GM23248 (cell line): ENCODE data around the gene SCNN1B. TPM values are rescaled to one million over a fixed set of nuclear protein-coding genes. Genes with fewer than 3 reads are reported as not detected.
"Not testable (repeated sequence)": the region's sequence is repeated elsewhere in the genome, so short reads cannot be mapped to it uniquely, and the experiment has no call there.

Experiments
- DNase-seq: peaks from one replicate; pipeline ENCODE4 v3.0.0-alpha.2; 2015
- H2AFZ ChIP-seq: fragments of 200-600 bp; sonication (generic); 2 replicates; pipeline ENCODE4 v1.6.1; 2016; ENCODE audit warnings: antibody characterized with exemption
- H3F3A ChIP-seq: fragments of 200-600 bp; sonication (generic); 2 replicates; pipeline ENCODE4 v1.6.1; 2016; ENCODE audit warnings: mild to moderate bottlenecking, antibody characterized with exemption, mixed run types; ENCODE audit not compliant: insufficient read depth
- H3K27ac ChIP-seq: fragments of 200-600 bp; sonication (generic); 2 replicates; pipeline ENCODE4 v1.5.1; 2016; ENCODE audit warnings: mild to moderate bottlenecking
- H3K27me3 ChIP-seq: fragments of 200-600 bp; sonication (generic); replicated peaks from 2 replicates; pipeline ENCODE4 v1.6.1; 2016; ENCODE audit warnings: mild to moderate bottlenecking; ENCODE audit not compliant: insufficient read depth
- H3K36me3 ChIP-seq: fragments of 200-600 bp; sonication (generic); 2 replicates; pipeline ENCODE4 v1.6.1; 2016; ENCODE audit warnings: low read depth, mild to moderate bottlenecking
- H3K4me1 ChIP-seq: fragments of 200-600 bp; sonication (generic); 2 replicates; pipeline ENCODE4 v1.6.1; 2016; ENCODE audit warnings: mild to moderate bottlenecking; ENCODE audit not compliant: insufficient read depth
- H3K4me2 ChIP-seq: fragments of 200-600 bp; sonication (generic); one replicate; pipeline ENCODE4 v1.6.1; 2016; ENCODE audit warnings: mild to moderate bottlenecking; ENCODE audit not compliant: unreplicated experiment
- H3K4me3 ChIP-seq: fragments of 200-600 bp; sonication (generic); 2 replicates; pipeline ENCODE4 v1.5.1; 2016; ENCODE audit warnings: mild to moderate bottlenecking
- H3K79me2 ChIP-seq: fragments of 200-600 bp; sonication (generic); 2 replicates; pipeline ENCODE4 v1.6.1; 2016; ENCODE audit warnings: mild to moderate bottlenecking; ENCODE audit not compliant: insufficient read depth
- H3K9ac ChIP-seq: fragments of 200-600 bp; sonication (generic); 2 replicates; pipeline ENCODE4 v1.6.1; 2016; ENCODE audit warnings: mild to moderate bottlenecking
- H3K9me2 ChIP-seq: fragments of 200-600 bp; sonication (generic); 2 replicates; pipeline ENCODE4 v1.6.1; 2016; ENCODE audit warnings: mixed run types, mild to moderate bottlenecking, moderate library complexity; ENCODE audit not compliant: insufficient read depth
- H3K9me3 ChIP-seq: fragments of 200-600 bp; sonication (generic); one replicate; pipeline ENCODE4 v1.6.1; 2017; ENCODE audit warnings: low read depth
- H4K20me1 ChIP-seq: fragments of 200-600 bp; sonication (generic); 2 replicates; pipeline ENCODE4 v1.6.0; 2016; ENCODE audit not compliant: insufficient read depth
- EZH2 ChIP-seq: fragments of 200-600 bp; sonication (generic); IDR thresholded peaks from 2 replicates; pipeline ENCODE4 v1.6.1; 2018; ENCODE audit warnings: antibody characterized with exemption, mild to moderate bottlenecking; ENCODE audit not compliant: insufficient read depth, poor library complexity, severe bottlenecking
- EZH2phosphoT487 ChIP-seq: fragments of 200-600 bp; sonication (generic); IDR thresholded peaks from 2 replicates; pipeline ENCODE4 v1.6.1; 2018; ENCODE audit warnings: antibody characterized with exemption, moderate library complexity, mild to moderate bottlenecking, low read depth; ENCODE audit not compliant: insufficient read depth
- WGBS, 2 experiments: methylation state at CpG; one replicate each; pipeline ENCODE4 v1.1.6; 2015 to 2017; ENCODE audit warnings: low lambda C conversion rate in 2 of 2, low coverage in 1 of 2; ENCODE audit errors: missing lambda C conversion rate in 2 of 2; 5-methylcytosine and 5-hydroxymethylcytosine counted together
- in situ Hi-C: fragments of 300-500 bp; cut with MboI; formaldehyde crosslinking; loops from 2 replicates; pipeline ENCODE4 v1.15.0; 2020
- polyA plus RNA-seq: library from polyadenylated mRNA; unstranded; fragments of >200 nt; fragmentation: Nextera tagmentation; extraction: Ambion mirVana; gene quantifications from 2 replicates; pipeline ENCODE4 v1.2.1, GENCODE V29; 2016
- total RNA-seq: library from RNA; depleted of rRNA; stranded (reverse); fragments of >200 nt; shearing (Covaris generic); gene quantifications from 2 replicates; pipeline ENCODE4 v1.2.3, GENCODE V29; 2014

The SCNN1B gene
- total and polyA plus RNA-seq, 2 experiments from 2014 or later, result not detected

GRCh38 chr16:23394141-23394831, 92.2 kb downstream of the SCNN1B start:
- 83 to 85% methylated on average over 4 of the region's 4 CpGs for WGBS, 2 experiments
- TF ChIP-seq EZH2, result no peak
- TF ChIP-seq EZH2phosphoT487, result no peak
- Histone ChIP-seq H3K27me3 (no peaks in the 10 kb centered on the region), H3F3A (no peaks in the 10 kb centered on the region), H3K27ac (no peak overlapping the region), H3K9me3 (no peaks in the 10 kb centered on the region), H3K9ac (no peak overlapping the region), H3K4me2 (no peak overlapping the region), H2AFZ (no peak overlapping the region), H4K20me1 (no peaks in the 10 kb centered on the region), H3K4me3 (no peak overlapping the region), H3K36me3 (peaks cover 15% of the 10 kb centered on the region; the same call in 1 of the 2 replicates), H3K9me2 (no peaks in the 10 kb centered on the region), H3K4me1 (no peaks in the 10 kb centered on the region), H3K79me2 (no peaks in the 10 kb centered on the region)
- in situ Hi-C loops, result no loop called here
- no peak for DNase-seq

- Histone ChIP-seq H3K79me2 (no peaks in the 10 kb centered on the region), H3F3A (no peaks in the 10 kb centered on the region), H4K20me1 (no peaks in the 10 kb centered on the region), H3K9me3 (no peaks in the 10 kb centered on the region), H3K4me1 (no peaks in the 10 kb centered on the region), H3K9me2 (no peaks in the 10 kb centered on the region), H3K36me3 (peaks cover 15% of the 10 kb centered on the region; the same call in 1 of the 2 replicates), H3K4me3 (no peak overlapping the region), H2AFZ (no peak overlapping the region), H3K9ac (no peak overlapping the region), H3K27me3 (no peaks in the 10 kb centered on the region), H3K4me2 (no peak overlapping the region), H3K27ac (no peak overlapping the region)
- in situ Hi-C loops, result no loop called here
- no peak for DNase-seq
- TF ChIP-seq EZH2, result no peak
- TF ChIP-seq EZH2phosphoT487, result no peak
- WGBS, 2 experiments, result 74 to 85% methylated on average over 6 of the region's 6 CpGs
These were observed 93.6 kb downstream of the SCNN1B start for GRCh38 chr16:23395732-23396131.

- no peak for DNase-seq
- TF ChIP-seq EZH2phosphoT487 (no peak), EZH2 (no peak)
- 95 to 100% methylated on average over 2 of the region's 2 CpGs for WGBS, 2 experiments
- Histone ChIP-seq H3F3A (no peaks in the 10 kb centered on the region), H3K4me1 (no peaks in the 10 kb centered on the region), H3K9ac (no peak overlapping the region), H3K9me3 (no peaks in the 10 kb centered on the region), H3K27ac (no peak overlapping the region), H3K4me2 (no peak overlapping the region), H3K36me3 (peaks cover 18% of the 10 kb centered on the region; the same call in 1 of the 2 replicates), H3K4me3 (no peak overlapping the region), H3K9me2 (no peaks in the 10 kb centered on the region), H2AFZ (no peak overlapping the region), H3K27me3 (no peaks in the 10 kb centered on the region), H4K20me1 (no peaks in the 10 kb centered on the region), H3K79me2 (no peaks in the 10 kb centered on the region)
- in situ Hi-C loops, result no loop called here
These were observed 95.4 kb downstream of the SCNN1B start for GRCh38 chr16:23397464-23397863.

- 84 to 87% methylated on average over 17 of the region's 17 CpGs for WGBS, 2 experiments
- DNase-seq, result no peak
These were observed 97.1 kb downstream of the SCNN1B start for GRCh38 chr16:23398987-23399805.

GRCh38 chr16:23400447-23400846, 98.3 kb downstream of the SCNN1B start:
- H3K9me2 ChIP-seq, H3K9ac ChIP-seq, H3K4me3 ChIP-seq, H3K9me3 ChIP-seq, DNase-seq, in situ Hi-C loops, H3K27ac ChIP-seq, H3K79me2 ChIP-seq, H3F3A ChIP-seq, H2AFZ ChIP-seq, H3K27me3 ChIP-seq, H4K20me1 ChIP-seq, H3K4me1 ChIP-seq, H3K4me2 ChIP-seq: not testable (repeated sequence)
- WGBS, 2 experiments, result 96 to 98% methylated on average over 7 of the region's 7 CpGs
- peaks cover 23% of the 10 kb centered on the region; the same call in 1 of the 2 replicates for H3K36me3 ChIP-seq

More at GRCh38 chr16:23398987-23399805, 97.1 kb downstream of the SCNN1B start:
- in situ Hi-C loops, result no loop called here
- no peaks in the 10 kb centered on the region for H3K9me2 ChIP-seq
- H3K27ac ChIP-seq, result no peak overlapping the region
- no peaks in the 10 kb centered on the region for H3K4me1 ChIP-seq
- no peak for TF ChIP-seq EZH2
- no peak for TF ChIP-seq EZH2phosphoT487
- no peak overlapping the region for H2AFZ ChIP-seq
- H3K9ac ChIP-seq, result no peak overlapping the region
- H3K27me3 ChIP-seq, result no peaks in the 10 kb centered on the region
- H4K20me1 ChIP-seq, result no peaks in the 10 kb centered on the region
- H3K4me3 ChIP-seq, result no peak overlapping the region
- H3F3A ChIP-seq, result no peaks in the 10 kb centered on the region
- H3K9me3 ChIP-seq, result no peaks in the 10 kb centered on the region
- H3K79me2 ChIP-seq, result no peaks in the 10 kb centered on the region
- H3K4me2 ChIP-seq, result no peak overlapping the region
- peaks cover 23% of the 10 kb centered on the region; the same call in 1 of the 2 replicates for H3K36me3 ChIP-seq
